Activated CD4-positive, CD25-positive, alpha-beta regulatory T cell treated with anti-CD3 and anti-CD28 coated beads, Interleukin-2, amount 50 U/mL, for 72 hours (primary cell): ENCODE data around the gene PRR15.

Experiments used
- DNase-seq: peaks from one replicate; pipeline ENCODE4 v3.0.0; 2021

The PRR15 gene

GRCh38 chr7:29572558-29572957 is 8.9 kb downstream of the PRR15 start:
- DNase-seq, result no peak

DNA sequence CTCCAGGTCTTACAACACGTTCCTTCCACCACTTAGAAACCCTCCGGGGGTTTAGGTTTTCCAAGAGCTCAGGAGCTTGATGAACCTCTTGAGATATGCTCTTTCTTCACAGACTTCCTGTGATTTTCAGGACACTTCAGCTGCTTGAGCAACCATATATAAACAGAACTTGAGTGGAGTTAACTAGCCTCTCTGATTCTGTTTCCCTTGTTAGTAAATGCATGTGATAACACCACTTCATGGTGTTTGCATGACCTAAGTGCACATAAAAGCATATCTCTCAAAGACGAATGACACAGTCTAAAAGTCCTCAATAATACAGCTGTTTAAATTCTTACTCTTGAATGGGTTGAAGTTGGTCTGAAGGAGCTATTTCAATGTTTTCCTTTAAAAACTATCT is 9.9 kb downstream of the PRR15 start:
- DNase-seq, result no peak

DNA sequence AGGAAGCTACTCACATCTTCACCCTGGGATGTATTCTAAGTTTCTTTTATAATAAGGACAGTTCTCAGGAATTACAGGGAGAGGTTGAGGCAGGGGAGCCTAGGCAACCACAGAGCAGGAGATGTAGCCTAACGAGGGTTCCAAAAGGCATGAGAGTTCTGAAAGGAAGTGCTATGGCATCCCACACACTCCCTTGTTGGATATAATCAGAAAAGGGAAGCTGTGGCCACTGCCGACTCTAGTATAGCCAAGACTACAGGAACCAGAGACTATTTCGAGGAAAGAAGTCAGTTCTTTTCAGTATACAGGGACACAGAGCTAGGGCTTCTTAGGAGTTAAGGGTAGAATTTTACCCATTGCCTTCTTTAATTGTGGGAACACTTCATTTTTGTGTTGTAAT is 11.0 kb downstream of the PRR15 start:
- DNase-seq, result no peak

GRCh38 chr7:29587195-29587808 is 23.7 kb downstream of the PRR15 start:
- no peak for DNase-seq

DNA sequence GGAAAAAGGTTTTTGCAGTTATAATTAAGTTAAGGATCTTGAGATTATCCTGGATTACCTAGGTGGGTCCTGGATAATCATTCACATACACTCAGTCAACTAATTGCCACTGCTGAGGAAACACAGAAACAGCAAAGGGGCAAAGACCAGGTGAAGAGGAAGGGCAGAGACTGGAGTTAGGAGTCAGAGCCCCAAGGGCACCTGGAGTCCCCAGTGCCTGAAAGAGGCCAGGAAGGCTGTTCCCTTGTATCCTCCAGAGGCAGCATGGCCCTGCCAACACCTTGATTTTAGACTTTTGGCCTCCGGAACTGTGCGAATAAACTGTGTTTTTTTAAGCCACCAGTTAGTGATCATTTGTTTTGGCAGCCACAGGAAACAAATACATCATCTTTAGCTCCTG is 24.6 kb downstream of the PRR15 start:
- no peak for DNase-seq

DNA sequence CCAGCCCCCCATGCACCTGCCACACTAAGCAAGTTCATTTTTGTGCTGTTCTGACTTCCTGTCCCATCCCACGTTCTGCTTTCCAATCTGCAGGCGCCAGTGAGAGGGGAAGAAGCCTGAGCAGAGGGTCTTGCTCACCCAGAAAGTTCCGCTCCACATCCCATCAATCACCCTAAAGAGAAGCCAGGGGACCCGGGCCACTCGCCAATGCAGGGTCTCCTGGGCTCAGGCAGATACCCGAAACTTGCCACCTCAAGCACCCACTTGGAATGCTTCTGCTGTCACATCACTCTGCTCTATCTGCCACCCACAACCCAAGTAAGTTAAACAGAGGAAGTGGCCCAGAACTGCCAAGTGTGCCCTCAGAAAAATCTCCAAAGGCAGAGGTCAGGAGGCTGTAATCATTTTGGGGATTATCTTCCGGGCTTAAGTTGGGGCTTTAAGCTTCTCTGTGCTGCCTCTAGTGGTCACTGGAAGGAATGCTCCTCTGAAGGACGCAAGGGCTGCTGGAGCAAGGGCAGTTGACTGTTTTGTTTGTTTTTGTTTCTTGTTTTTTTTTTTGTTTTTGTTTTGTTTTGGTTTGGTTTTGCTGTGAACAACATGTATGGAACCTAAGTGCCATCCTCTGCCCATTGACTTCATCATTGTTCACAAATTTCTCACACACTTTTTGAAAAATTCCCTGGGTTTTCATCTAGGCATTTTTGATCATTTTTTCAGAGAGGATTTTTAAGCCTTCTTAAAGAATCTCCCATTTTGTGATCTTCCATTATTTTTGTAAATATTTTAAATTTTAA is 25.5 kb downstream of the PRR15 start:
- DNase-seq, result no peak

- DNase-seq, result no peak
Observed at GRCh38 chr7:29592866-29593265, 29.2 kb downstream of the PRR15 start.

GRCh38 chr7:29593459-29593858 is 29.8 kb downstream of the PRR15 start:
- no peak for DNase-seq

GRCh38 chr7:29596593-29597178 is 33.1 kb downstream of the PRR15 start:
- DNase-seq, result no peak

DNA sequence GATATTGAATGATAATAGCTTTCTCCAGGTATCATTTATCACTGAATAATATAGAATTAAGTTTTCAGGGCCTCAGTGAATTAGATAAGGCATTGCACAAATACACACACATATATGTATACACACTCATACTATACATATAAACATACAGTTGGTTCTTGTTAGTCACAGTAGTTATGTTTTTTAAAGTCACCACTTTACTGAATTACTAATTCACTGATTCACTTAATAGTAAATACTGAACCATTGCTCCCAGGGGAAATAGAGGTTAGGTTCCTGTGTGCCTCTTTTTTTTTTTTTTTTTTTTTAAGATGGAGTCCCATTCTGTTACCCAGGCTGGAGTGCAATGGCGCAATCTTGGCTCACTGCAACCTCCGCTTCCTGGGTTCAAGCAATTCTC is 33.6 kb downstream of the PRR15 start:
- DNase-seq, result no peak

- DNase-seq, result no peak
Observed at GRCh38 chr7:29598137-29598536, 34.5 kb downstream of the PRR15 start.

- DNase-seq, result no peak
Observed at GRCh38 chr7:29598613-29599012, 35.0 kb downstream of the PRR15 start.

DNA sequence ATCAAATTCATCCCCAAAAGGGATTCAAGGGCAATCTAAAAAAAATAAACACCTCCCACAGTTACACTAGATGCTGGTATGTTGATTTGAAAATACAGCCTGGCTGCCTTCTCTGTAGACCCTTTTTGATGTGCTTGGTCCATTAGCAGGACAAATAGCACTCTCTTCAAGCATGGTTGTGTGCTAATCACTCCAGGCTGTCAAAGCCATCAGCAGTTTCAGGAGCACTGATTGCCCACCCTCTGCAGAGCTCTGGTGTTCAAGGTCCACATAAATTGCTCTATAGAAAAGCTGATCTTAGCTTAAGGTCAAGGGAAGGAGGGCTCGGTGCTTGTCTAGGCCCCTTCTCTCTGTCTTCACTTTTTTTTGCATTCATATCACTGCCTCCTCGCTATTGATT is 35.4 kb downstream of the PRR15 start:
- DNase-seq, result no peak

DNA sequence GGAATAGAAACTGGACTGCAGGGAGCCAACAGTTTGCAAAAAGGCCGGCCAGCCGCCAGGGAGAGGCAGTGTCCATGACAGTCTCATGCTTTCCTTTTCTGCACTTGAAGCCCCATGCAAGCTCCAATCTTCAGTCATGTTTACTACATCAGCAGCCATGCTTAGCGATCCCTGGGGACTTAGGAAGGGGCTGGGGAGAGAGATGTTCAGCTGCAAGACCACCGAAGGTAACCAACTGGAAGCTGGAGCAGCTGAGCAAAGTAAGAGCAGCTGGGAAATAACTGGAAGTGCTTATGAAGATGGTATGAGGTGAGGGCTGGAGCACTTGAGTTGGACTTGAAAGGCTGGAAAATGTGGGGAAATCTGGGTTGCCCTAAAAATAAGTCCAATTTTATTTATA is 37.0 kb downstream of the PRR15 start:
- DNase-seq, result no peak

DNA sequence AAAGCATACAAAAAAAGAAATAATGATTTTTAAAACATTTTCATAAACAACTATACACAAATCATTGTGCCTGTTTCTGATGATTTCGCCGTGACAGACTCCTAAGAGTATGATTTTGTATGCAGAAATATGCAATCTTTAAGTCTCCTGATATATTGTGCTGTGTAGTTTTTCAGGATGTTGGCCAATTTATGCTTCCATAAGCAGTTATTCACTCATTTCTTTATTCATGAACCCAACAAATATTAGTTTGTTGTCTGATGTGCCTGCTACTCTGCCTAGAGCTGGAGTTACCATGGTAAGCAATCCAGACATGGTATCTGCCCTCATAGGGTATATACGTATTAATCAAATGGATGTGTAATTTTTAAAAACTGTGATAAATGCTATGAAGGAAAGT is 40.4 kb downstream of the PRR15 start:
- no peak for DNase-seq

DNA sequence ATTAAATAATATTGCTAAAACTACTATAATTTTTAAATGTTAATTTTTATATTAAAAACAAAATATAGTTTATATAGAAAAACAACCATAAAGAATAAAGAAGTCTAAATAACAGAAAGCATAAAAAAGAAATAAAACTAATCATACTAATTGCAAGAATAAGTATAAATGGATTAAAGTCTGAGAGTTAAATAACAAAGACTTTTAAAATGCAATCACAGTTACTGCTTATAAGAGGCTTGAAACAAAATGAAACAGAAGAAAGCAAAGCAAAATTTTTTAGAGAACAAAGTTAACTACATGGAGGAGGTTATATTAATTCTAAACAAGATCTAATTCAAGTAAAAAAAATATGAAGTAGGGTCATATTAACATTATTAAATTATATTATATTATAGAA is 41.1 kb downstream of the PRR15 start:
- no peak for DNase-seq

GRCh38 chr7:29605671-29606070 is 42.0 kb downstream of the PRR15 start:
- no peak for DNase-seq

DNA sequence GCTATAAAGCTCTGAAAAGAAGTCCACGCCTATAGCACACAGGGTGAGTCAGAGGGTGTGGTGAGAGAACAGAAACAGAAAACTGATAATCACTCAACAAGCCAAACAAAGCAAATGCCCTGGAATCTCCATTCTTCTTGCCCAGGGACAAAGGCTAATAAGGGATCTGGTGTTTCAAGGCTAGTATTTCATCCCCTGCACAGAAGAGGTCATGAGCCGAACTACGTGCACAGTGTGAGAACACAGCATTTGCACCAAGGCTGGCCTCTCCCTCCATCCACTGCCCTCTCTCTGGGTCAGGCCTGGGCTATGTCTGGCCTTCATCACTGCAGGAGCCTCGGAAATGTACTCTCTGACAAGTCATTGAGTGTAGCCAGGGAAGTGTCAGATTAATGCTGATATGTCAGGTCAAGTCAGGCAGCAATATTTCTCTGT is 42.7 kb downstream of the PRR15 start:
- no peak for DNase-seq

DNA sequence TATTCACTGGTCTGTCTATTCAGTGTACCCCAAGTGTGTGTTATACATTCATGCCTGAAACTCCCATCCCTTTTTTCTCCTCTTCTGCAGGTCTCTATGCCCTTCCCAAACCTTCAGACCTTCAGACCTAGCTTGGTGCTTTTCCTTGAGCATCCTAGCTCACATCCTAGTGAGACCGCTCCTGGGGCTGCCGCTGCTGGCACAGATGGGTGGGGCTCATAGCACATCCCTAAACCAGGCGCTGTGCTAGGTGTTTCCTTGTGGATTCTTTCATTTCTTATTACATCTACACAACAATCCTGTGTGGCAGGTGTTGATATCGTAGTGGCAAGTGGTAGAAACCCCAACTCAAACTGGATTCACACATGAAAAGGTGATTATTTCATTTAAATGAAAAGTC is 43.2 kb downstream of the PRR15 start:
- no peak for DNase-seq

- DNase-seq, result no peak
Observed at GRCh38 chr7:29607259-29607658, 43.6 kb downstream of the PRR15 start.

DNA sequence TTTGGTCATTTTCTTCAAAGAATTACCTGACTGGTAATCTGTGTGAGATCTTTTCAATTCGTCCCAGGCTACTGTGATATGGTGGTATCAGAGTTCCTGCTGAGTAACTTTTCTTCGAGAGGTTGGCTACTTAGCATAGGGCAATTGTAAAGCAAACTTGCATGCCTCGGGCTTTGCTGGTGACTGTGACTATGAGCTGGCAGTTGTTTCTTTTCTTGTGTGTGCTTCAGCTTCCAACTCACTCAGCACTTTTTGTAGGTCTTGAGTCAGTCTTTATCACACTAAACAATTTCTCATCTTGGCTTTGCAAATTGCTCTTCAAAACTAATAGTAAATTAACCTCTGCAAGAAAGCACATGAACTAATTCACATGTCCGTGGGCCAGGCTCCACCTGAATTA is 44.3 kb downstream of the PRR15 start:
- no peak for DNase-seq

GRCh38 chr7:29609162-29610037 is 45.8 kb downstream of the PRR15 start:
- DNase-seq, result no peak

GRCh38 chr7:29610086-29610485 is 46.5 kb downstream of the PRR15 start:
- no peak for DNase-seq
